Measurements from ENCODE around the gene NARF. TPM values are rescaled to one million over a fixed set of nuclear protein-coding genes. Genes with fewer than 3 reads are reported as not detected.

The NARF gene
- total and polyA plus RNA-seq, 2 donors (not counting 3 experiments of a cell fraction or from before 2014, with no cell fraction given), result 83.4 to 158 TPM

- Histone ChIP-seq H3K9me3 (replicated peaks; ENCODE audit: control insufficient read depth, insufficient read depth, low read length) (no peaks in the 10 kb centered on the region), H3K4me1 (ENCODE audit: control insufficient read depth, extremely low read depth, insufficient read depth, low read length) (peaks cover 2% of the 10 kb centered on the region), H4K20me1 (replicated peaks; ENCODE audit: control insufficient read depth, extremely low read depth, insufficient read depth, low read length) (no peaks in the 10 kb centered on the region), H3K4me3 (replicated peaks in 1 of 3; ENCODE audit: insufficient read depth in 1 of 3, low read depth in 1 of 3, low read length in 3 of 3) (no peak overlapping the region), H3K9me1 (replicated peaks; ENCODE audit: control insufficient read depth, extremely low read depth, insufficient read depth, low read length) (no peaks in the 10 kb centered on the region), H3K9ac (replicated peaks; ENCODE audit: extremely low read depth, insufficient read depth, low read length) (no peak overlapping the region), H2AFZ (ENCODE audit: low read depth, low read length) (no peak overlapping the region), H3K4me2 (ENCODE audit: insufficient read depth, low read length) (no peak overlapping the region), H3K79me2 (ENCODE audit: control insufficient read depth, insufficient read depth, low read length) (no peaks in the 10 kb centered on the region), H3K27ac (ENCODE audit: insufficient read depth, low read depth, low read length) (no peak overlapping the region), H3K27me3 (ENCODE audit: control insufficient read depth in 2 of 2, insufficient read depth in 2 of 2, low read length in 2 of 2) (no peaks in the 10 kb centered on the region), H3K36me3 (ENCODE audit: control insufficient read depth in 2 of 2, extremely low read depth in 1 of 2, insufficient read depth in 2 of 2, low read length in 2 of 2) (peaks cover 10 to 31% of the 10 kb centered on the region in 2 experiments)
- ChIA-PET CTCF (no interaction called here), POLR2A (no interaction called here)
- no TSS peak for BruUV-seq (replicated peaks)
- no peak for TF ChIP-seq POLR2A (IDR thresholded peaks at IDR 0.05; ENCODE audit: low read depth, low read length)
- no peak for TF ChIP-seq CTCF (IDR thresholded peaks at IDR 0.05; ENCODE audit: extremely low read depth in 1 of 2, insufficient read depth in 1 of 2, low read depth in 1 of 2, low read length in 2 of 2)
- no peak for TF ChIP-seq EZH2 (IDR thresholded peaks at IDR 0.05; ENCODE audit: borderline replicate concordance, low read depth, low read length, severe bottlenecking)
- no peak for TF ChIP-seq FOS (IDR thresholded peaks at IDR 0.05; ENCODE audit: borderline replicate concordance, insufficient read depth, low read length)
- TF ChIP-seq MAX (IDR thresholded peaks at IDR 0.05; ENCODE audit: insufficient read depth, insufficient read length), result no peak
- no peak for TF ChIP-seq GATA2 (IDR thresholded peaks at IDR 0.05; ENCODE audit: insufficient read depth, insufficient read length, low read depth, low read length)
- no peak for TF ChIP-seq POLR2AphosphoS5 (IDR thresholded peaks at IDR 0.05; ENCODE audit: insufficient read depth, low read depth, low read length)
- no peak for TF ChIP-seq MYC (IDR thresholded peaks at IDR 0.05; ENCODE audit: low read depth, low read length)
- TF ChIP-seq JUN (IDR thresholded peaks at IDR 0.05; ENCODE audit: borderline replicate concordance, insufficient read depth, insufficient read length, low read depth), result no peak
- intact Hi-C loops (cut with micrococcal nuclease) (no loop called here), dilution Hi-C loops (cut with MboI; ENCODE audit: extremely low pct_ligation_motif_present, low sequenced_read_pairs) (no loop called here)
- DNase-seq (ENCODE audit: low read depth, low spot score) (no peak), FAIRE-seq (no peak)
Observed at GRCh38 chr17:82470065-82470464, 11.5 kb downstream of the NARF start.

Measured in endothelial cell of umbilical vein (primary cell).